HG03139 (cell line): Measurements from ENCODE around the gene TBC1D2B.

Experiments used
- ATAC-seq: cut with Tn5 transposase; IDR thresholded peaks from one replicate; pipeline ENCODE4 v1.9.1; 2021; ENCODE audit not compliant: unreplicated experiment

The TBC1D2B gene

GRCh38 chr15:78075490-78076230 lies 1.9 kb downstream of the TBC1D2B start:
- no peak for ATAC-seq

GRCh38 chr15:78073046-78073787 lies 4.3 kb downstream of the TBC1D2B start:
- no peak for ATAC-seq

DNA sequence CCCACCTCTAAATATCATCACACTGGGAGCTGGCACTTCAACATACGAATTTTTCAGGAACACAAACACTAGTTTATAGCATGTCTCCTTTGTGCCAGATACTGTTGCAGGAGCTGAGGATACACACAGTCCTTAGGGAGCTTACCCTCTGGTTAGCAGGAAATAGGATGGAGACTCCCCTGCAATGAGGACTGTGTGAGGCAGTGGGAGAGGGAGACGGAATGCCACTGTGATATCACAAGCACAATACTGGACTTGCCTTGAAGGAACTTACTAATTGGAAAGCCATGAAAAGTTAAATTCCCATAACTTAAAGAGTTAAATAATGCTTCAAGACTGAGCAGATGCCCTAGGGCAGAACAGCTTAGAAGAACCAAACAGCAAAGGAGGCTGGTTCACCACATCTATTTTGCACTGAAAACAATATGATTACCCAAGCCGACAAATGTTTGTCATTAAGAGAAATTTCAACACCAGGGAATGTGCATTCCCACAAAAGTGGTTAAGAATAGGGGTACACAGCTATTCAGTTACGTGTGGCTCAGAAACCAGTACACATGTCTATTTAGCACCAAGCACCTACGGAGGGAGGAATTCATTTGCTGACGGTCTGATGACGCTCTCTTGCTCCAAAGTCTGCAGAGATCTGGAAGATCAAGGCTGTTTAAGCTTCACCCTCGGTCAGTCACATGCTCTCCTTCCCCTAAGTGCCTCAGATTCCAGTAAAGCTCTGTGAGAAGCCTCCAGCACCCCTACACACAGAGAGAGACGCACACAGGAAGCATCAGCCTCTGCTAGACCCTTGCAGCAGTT lies 5.2 kb downstream of the TBC1D2B start:
- ATAC-seq, result no peak

DNA sequence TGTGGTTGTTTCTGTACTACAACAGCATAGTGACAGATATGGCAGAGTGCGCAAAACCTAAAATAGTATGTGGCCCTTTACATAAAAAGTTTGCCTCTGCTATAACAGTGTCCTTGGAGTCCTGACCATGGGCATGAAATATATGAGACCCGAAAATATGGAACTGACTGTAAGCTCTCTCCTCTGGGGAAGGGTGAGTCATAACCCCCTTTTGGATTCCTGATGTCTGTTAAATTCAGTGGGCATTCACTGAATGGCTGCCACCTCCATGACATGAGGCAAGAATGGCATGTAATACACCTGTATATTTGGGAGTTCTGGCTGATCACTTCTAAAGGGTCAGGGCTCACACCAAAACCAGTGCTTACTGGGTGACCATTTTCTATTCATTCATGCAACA lies 6.1 kb downstream of the TBC1D2B start:
- ATAC-seq, result no peak

DNA sequence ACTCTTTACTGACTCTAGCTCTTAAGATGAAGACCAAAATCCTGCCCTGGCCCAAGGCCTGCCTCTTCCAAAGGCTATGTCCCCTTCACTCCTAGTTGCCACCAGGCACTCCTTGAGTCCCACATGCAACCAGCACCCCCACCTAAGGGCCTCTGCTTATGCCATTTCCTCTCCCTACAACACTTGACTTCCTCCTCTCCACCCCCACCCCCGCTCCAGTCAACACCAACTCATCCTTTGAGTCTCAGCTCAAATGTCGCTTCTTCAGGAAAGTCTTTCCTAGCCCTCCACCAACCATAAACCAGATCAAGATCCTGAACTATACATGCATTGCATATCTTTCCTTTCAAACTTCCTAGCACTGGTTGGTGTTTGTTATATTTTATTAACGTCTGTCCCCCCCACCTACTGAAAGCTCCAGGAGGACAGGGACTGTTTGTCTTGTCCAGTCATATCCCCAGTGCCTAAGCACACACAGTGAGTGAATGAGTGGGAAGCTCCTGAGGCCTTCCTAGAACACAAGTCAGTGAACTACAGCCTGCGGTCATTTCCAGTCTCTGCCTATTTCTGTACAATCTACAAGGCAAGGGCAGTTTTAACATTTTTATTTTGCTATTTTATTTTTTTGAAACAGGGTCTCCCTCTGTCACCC lies 7.3 kb downstream of the TBC1D2B start:
- no peak for ATAC-seq

- no peak for ATAC-seq
These were observed 8.0 kb downstream of the TBC1D2B start for GRCh38 chr15:78069462-78070029.

DNA sequence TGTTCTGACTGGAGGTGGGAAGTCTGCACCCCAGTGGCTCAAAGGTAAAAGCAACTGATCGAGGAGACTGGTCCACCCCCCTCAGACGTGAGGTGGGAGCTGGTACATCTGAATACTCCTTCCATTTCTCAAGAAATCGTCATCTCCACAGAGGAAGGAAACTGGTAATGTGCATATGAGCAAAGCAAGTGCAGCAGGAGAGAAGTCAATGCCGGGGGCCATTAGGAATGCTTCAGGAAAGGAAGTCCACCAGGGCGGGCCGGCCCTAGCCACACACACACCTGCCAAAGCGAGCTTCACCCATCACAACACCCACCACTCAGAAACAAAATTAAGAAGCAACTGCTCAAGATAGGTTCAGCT lies 8.5 kb downstream of the TBC1D2B start:
- ATAC-seq, result no peak

DNA sequence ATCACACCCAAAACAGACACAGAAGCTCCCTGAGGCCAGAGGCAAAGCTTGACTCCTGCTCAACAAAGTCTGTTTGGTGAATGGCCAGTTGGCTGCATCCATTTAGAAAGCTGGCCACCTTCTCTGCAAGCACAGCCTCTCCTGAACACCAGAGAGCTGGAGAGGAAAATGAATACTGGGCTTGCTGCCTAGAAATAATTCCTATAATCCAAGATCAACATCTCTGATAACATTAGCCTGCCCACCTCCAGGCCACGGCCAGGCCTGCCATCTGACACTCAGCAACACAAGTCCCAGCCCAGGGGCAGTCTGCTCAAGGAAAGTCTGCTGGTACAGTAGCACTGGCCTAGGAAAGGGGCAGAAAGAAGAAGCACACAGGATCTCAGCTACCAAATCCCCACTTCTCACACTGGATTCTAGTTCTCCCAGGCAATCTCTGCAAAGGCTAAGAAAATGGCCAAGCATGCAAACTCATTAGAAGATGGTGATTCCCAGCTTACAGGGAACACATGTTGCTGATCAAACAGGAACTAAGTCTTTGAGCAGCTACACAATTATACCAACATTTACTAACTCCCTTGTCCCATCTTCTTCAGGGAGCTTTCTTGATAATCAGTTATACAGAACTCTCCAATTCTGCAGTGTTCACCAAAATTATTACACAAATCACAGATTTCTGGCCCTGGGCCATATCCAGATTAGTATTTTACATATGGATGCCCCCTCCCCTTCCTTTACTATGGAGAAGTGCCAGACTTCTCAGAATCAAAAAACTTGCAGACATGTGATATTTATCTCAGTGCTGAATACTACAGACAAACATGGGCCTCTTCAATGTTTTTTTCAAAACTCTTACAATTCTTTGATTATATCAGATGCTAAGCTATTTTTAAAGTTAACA lies 9.9 kb downstream of the TBC1D2B start:
- no peak for ATAC-seq

GRCh38 chr15:78065973-78066946 lies 11.3 kb downstream of the TBC1D2B start:
- ATAC-seq, result no peak

DNA sequence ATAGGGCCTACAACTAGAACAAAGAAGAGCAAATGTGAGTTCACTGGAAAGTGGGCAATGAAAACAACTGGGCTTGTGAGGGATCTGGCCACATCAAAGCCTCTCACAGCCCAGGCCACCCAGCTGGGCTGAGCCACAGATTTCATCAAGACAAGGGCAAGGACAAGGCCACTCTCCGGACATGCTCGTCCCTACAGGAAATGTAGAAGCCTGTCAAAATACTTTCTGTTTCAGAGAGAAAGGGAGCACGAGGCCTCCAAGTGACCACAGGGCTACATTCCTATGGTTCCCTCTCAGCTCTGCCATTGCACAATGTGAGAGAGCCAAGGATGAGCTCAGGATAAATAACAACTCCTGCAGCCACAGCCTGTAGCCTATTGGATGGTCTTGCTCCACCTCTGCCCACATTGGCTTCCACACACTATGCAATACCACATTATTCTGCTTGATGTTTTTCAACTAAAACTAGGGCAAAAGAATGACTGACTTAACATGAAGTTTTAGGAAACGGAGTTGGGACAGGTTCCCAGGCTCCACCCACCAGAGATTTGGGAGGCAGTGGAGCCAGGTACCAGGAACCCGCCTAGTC lies 12.1 kb downstream of the TBC1D2B start:
- no peak for ATAC-seq

DNA sequence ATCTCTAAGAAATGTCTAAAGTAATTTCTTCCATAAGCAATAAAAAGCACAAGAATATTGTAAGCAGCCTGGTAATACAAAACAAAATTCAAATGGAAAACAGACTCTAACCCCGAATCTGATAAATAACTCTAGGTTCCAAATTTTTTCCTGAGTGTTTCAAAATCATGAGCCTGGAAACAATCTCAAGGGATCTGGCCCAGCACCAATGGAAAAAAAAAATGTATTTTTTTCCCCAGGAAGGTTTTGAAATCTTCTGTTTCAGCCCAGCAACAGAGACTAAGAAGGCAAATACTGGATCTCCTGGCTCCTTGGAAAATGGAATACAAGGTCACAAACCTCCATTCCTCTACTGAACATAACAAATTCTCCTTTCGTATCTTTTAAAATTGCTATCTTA lies 13.0 kb downstream of the TBC1D2B start:
- ATAC-seq, result no peak

DNA sequence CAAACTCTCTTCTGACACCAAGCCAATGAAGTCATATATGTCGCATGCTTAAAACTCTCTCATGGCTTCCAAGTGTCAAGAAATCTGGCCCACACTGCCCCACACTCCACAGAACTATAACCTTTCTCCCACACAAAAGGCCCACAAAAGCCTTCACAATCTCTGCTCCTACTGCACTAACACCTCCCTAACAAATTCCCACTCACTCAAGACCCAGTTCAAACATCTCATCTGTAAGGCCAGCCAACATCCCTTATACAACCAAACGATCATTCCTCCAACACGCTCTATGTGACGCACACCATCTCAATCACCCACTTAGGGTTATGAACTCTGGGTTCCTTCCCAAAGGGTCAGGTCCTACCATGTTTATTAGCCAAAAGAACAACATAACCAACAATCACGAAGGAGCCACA lies 13.5 kb downstream of the TBC1D2B start:
- no peak for ATAC-seq

GRCh38 chr15:78063217-78063616 lies 14.3 kb downstream of the TBC1D2B start:
- ATAC-seq, result no peak

GRCh38 chr15:78061963-78062427 lies 15.5 kb downstream of the TBC1D2B start:
- ATAC-seq, result no peak

DNA sequence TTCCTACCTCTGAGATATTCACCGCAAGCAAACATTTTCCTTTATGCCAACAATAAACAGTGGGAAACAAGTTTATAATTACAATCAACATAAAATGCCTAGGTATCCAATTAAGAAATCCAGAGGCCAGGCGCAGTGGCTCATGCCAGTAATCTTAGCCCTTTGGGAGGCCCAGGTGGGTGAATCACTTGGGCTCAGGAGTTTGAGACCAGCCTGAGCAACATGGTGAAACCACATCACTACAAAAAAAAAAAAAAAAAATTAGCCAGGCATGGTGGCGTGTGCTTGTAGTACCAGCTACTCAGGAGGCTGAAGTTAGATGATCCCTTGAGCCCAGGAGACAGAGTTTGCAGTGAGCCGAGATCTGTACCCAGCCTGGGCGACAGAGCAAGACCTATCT lies 17.3 kb downstream of the TBC1D2B start:
- no peak for ATAC-seq

DNA sequence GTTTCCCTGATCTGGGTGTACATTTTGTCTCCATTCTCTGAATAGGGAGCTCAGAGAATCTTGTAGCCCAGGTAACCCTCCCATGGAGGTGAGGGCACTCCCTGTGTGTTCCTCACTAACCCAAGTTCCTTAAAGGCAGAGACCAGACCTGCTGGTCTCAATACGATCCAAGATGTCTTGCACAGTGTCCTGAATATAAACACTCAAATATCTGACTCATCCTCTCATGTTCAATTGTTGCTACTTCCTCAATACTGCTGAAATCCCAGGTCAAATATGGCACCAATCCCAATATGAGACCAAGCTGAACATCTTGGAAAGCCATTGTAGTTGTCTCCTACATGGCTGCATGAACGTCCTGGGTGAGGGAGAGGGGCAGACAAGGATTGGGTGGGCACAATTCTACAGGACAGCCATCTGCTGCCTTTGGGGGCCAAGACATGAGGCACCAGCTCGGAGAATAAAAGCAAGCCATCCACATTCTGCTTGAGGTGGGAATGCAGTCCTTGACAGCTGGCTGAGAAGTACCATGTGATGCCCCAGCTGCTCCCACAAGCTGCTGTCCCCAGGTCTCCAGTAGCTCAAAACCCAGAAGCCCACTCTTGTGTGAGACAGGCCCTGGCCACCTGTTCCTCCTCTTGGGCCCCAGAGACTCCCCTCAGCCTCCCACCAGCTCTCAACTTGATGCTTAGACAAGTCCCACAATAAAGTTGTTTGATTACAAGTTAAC lies 18.2 kb downstream of the TBC1D2B start:
- no peak for ATAC-seq

DNA sequence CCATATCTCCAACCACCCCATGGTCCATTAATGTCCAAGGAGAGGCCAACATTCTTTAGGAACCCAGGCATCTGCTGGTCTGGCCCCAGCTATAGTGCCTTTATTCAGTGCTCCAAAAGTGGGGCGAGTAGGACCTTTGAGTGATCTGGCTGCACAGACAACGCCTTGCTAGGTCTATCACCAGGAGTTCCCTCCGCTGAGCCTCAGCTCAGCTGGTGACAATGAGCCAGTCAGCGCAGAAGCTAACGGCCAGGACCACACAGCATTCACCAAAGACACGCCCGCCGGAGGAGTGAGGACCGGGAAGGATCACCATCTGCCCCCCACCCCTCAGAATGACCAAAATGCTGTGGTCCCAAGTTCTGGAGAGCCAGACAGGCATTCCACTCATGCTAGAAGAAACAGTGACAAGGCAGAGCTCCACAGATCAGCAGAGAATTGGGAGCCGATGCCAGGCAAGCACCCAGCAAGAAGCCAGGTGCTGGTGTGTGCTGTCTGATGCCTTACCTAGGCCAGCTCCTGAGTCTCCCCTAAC lies 19.0 kb downstream of the TBC1D2B start:
- ATAC-seq, result no peak
